Spleen (tissue), 7 donors: ENCODE results near the gene ANAPC5.

ENCODE experiments used
- CTCF ChIP-seq, 11 experiments: fragments of 200-600 bp in 7 of 11; fragments of 450-650 bp in 4 of 11; sonication (generic) in 4 of 11; IDR thresholded peaks in 8 of 11; conservative IDR thresholded peaks in 3 of 11; 1 replicate in 7 of 11; 2 replicates in 4 of 11; pipeline versions ENCODE4 v1.4.0 to v1.8.0; 2016 to 2021; ENCODE audit warnings: antibody characterized with exemption in 11 of 11, inconsistent platforms in 4 of 11, mild to moderate bottlenecking in 1 of 11
- POLR2A ChIP-seq, 3 donors: fragments of 450-650 bp; IDR thresholded peaks; one replicate each; pipeline ENCODE4 v1.5.1; 2017; ENCODE audit warnings: antibody characterized with exemption in 3 of 3, mild to moderate bottlenecking in 1 of 3
- POLR2AphosphoS5 ChIP-seq, 3 donors: sonication (generic); formaldehyde crosslinking; IDR thresholded peaks; one replicate each; pipeline ENCODE4 v1.5.1; 2017; ENCODE audit warnings: antibody characterized with exemption in 3 of 3
- donor health status: DM: no; HTN: no; CAD: no; lungs with moderate emphysema.
- donor health status: DM: no; HTN: no; CAD: no.
- donor health status: DM: no; HTN: no; CAD: no.

DNA sequence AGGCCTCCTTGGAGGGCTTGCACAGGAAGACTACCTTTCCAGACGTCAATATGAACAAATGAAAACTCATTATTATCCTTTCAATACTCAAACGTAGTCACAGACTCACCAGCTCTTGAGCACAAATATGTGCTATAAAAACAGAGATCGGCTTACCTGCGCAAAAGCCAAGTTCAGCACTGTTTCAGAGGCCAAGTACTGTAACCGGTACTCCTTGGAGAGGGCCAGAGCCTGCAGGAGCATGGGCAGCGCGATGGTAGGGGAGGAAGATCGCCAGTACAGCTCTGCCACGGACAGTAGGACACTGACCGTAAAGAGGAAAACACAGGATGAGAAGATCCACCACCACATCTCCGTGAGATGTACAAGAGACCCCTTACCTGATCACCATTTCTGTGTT, 34.1 kb downstream of the ANAPC5 start:
- TF ChIP-seq CTCF (IDR thresholded peaks at IDR 0.05 in 8 of 11, conservative IDR thresholded peaks at IDR 0.05 in 3 of 11) (no peak), POLR2AphosphoS5 (IDR thresholded peaks at IDR 0.05) (no peak), POLR2A (IDR thresholded peaks at IDR 0.05) (no peak)
